Common myeloid progenitor, CD34-positive (primary cell): ENCODE results near the gene C11orf21.
A peak's percentile ranks its signal among the peaks of the same experiment; 100 is the strongest.

Experiments
- CTCF ChIA-PET: fragments of 350-600 bp; sonication (Branson Sonifier 250); formaldehyde crosslinking; loops from one replicate; lab custom pipeline; 2021; ENCODE audit warnings: antibody characterized with exemption; lab: Charles Lee
- POLR2A ChIA-PET: fragments of 350-600 bp; sonication (Branson Sonifier 250); formaldehyde crosslinking; loops from one replicate; lab custom pipeline; 2021; ENCODE audit warnings: antibody characterized with exemption; lab: Charles Lee
- DNase-seq, 3 donors: peaks; one replicate each; pipeline versions ENCODE4 v3.0.0 to v3.0.0-alpha.2; 2013
- H3K27ac ChIP-seq, 2 experiments: 1 replicate in 1 of 2; 2 replicates in 1 of 2; pipeline ENCODE4 v1.7.0; 2013; ENCODE audit warnings: inconsistent platforms in 2 of 2, low read length in 2 of 2, mild to moderate bottlenecking in 2 of 2, low read depth in 1 of 2, moderate library complexity in 1 of 2; ENCODE audit not compliant: severe bottlenecking in 2 of 2, insufficient read depth in 1 of 2, poor library complexity in 1 of 2
- H3K27me3 ChIP-seq, 5 experiments: replicated peaks in 2 of 5; 1 replicate in 3 of 5; 2 replicates in 2 of 5; pipeline versions ENCODE4 v1.6.1 to v1.7.0; 2013; ENCODE audit warnings: low read length in 4 of 5, mild to moderate bottlenecking in 2 of 5, moderate library complexity in 2 of 5, inconsistent platforms in 1 of 5; ENCODE audit not compliant: insufficient read depth in 5 of 5, control insufficient read depth in 4 of 5
- H3K36me3 ChIP-seq, 4 experiments: 1 replicate in 2 of 4; 2 replicates in 2 of 4; pipeline versions ENCODE4 v1.6.1 to v1.7.0; 2013; ENCODE audit warnings: low read length in 3 of 4, control low read depth in 1 of 4, mild to moderate bottlenecking in 1 of 4; ENCODE audit not compliant: control insufficient read depth in 4 of 4, insufficient read depth in 4 of 4
- H3K4me1 ChIP-seq, 4 experiments: 1 replicate in 3 of 4; 2 replicates in 1 of 4; pipeline versions ENCODE4 v1.6.1 to v1.7.1; 2013; ENCODE audit warnings: low read length in 3 of 4, mild to moderate bottlenecking in 3 of 4, control low read depth in 1 of 4, inconsistent platforms in 1 of 4, moderate library complexity in 1 of 4; ENCODE audit not compliant: control insufficient read depth in 4 of 4, insufficient read depth in 4 of 4; ENCODE audit errors: control extremely low read depth in 1 of 4
- H3K4me3 ChIP-seq, 7 experiments: 1 replicate in 4 of 7; 2 replicates in 3 of 7; pipeline versions ENCODE4 v1.5.1 to v1.7.0; 2013; ENCODE audit warnings: mild to moderate bottlenecking in 7 of 7, low read length in 6 of 7, moderate library complexity in 6 of 7, inconsistent platforms in 2 of 7, low read depth in 2 of 7, control low read depth in 1 of 7; ENCODE audit not compliant: insufficient read depth in 4 of 7, control insufficient read depth in 1 of 7; ENCODE audit errors: extremely low read depth in 1 of 7
- H3K9me3 ChIP-seq, 5 experiments: 1 replicate in 4 of 5; 2 replicates in 1 of 5; pipeline versions ENCODE4 v1.6.1 to v1.7.1; 2013; ENCODE audit warnings: low read length in 4 of 5, mild to moderate bottlenecking in 2 of 5, inconsistent platforms in 1 of 5, low read depth in 1 of 5, moderate library complexity in 1 of 5; ENCODE audit not compliant: control insufficient read depth in 4 of 5, insufficient read depth in 2 of 5; ENCODE audit errors: control extremely low read depth in 1 of 5
- WGBS: methylation state at CpG from one replicate; pipeline ENCODE4 v1.1.5; 2013; ENCODE audit not compliant: insufficient coverage; 5-methylcytosine and 5-hydroxymethylcytosine counted together

C11orf21 gene

GRCh38 chr11:2302306-2302895, 683 bp upstream of the C11orf21 start:
- WGBS: under 1% methylated on average over 14 of the region's 16 CpGs
- H3K27me3 ChIP-seq: no peaks in the 10 kb centered on the region
- H3K4me1 ChIP-seq: peaks cover 7 to 90% (median 86%) of the 10 kb centered on the region in 4 experiments
- peak; percentile 47 to 75 (median 55) for DNase-seq
- H3K27ac ChIP-seq: peak overlapping the region; percentile 46 to 79
- no peaks in the 10 kb centered on the region for H3K9me3 ChIP-seq
- H3K36me3 ChIP-seq: peaks cover 0 to 37% (median 11%) of the 10 kb centered on the region in 4 experiments
- POLR2A ChIA-PET: interaction anchor here (1.3 kb wide), 2 partner anchors 76 to 98 kb away, joined by 3 to 7 read pairs; partner anchors contain the start of gene TSSC4
- peak overlapping the region; percentile 40 to 95 (median 74) for H3K4me3 ChIP-seq
- CTCF ChIA-PET: interaction anchor here (0.8 to 12.2 kb wide), 11 partner anchors 9 to 231 kb away, joined by 3 to 220 read pairs (median 4); partner anchors contain the start of gene TSSC4

GRCh38 chr11:2300936-2301630, 635 bp downstream of the C11orf21 start:
- Histone ChIP-seq H3K4me3 (peak overlapping the region; percentile 32 to 95 (median 74)), H3K9me3 (no peaks in the 10 kb centered on the region), H3K4me1 (peaks cover 7 to 82% (median 77%) of the 10 kb centered on the region in 4 experiments), H3K27me3 (no peaks in the 10 kb centered on the region), H3K27ac (peak overlapping the region; percentile 46 to 79), H3K36me3 (peaks cover 3 to 46% (median 20%) of the 10 kb centered on the region in 4 experiments)
- POLR2A ChIA-PET: interaction anchor here (0.7 kb wide), 1 partner anchor 31 kb away, joined by 4 read pairs; the partner anchor contains the start of gene ASCL2
- CTCF ChIA-PET: interaction anchor here (1.1 to 12.2 kb wide), 9 partner anchors 10 to 232 kb away, joined by 3 to 220 read pairs (median 6); partner anchors contain the start of gene TSSC4
- WGBS: 0% methylated on average over 20 of the region's 24 CpGs
- peak; percentile 41 to 72 (median 57) for DNase-seq

- H3K4me3 ChIP-seq: peak overlapping the region; percentile 32 to 95 (median 74)
- DNase-seq: peak; percentile 61 to 90 (median 86)
- no peaks in the 10 kb centered on the region for H3K9me3 ChIP-seq
- POLR2A ChIA-PET: interaction anchor here (0.7 kb wide), 1 partner anchor 30 kb away, joined by 4 read pairs; the partner anchor contains the start of gene ASCL2
- peak overlapping the region in 1 of 2 experiments; percentile 79 for H3K27ac ChIP-seq
- CTCF ChIA-PET: interaction anchor here (0.7 to 12.2 kb wide), 11 partner anchors 12 to 233 kb away, joined by 3 to 220 read pairs (median 7); partner anchors contain the start of gene TSSC4
- 2% methylated on average over 11 of the region's 19 CpGs for WGBS
- no peaks in the 10 kb centered on the region for H3K27me3 ChIP-seq
- H3K36me3 ChIP-seq: peaks cover 3 to 47% (median 21%) of the 10 kb centered on the region in 4 experiments
- H3K4me1 ChIP-seq: peaks cover 3 to 76% (median 70%) of the 10 kb centered on the region in 4 experiments
These were observed 1.3 kb downstream of the C11orf21 start for GRCh38 chr11:2300290-2300935.

- H3K9me3 ChIP-seq: no peaks in the 10 kb centered on the region
- POLR2A ChIA-PET: interaction anchor here (0.6 to 0.7 kb wide), 2 partner anchors 479 to 661 kb away, joined by 3 to 4 read pairs; no protein-coding TSS in a partner anchor
- peaks cover 3 to 69% (median 63%) of the 10 kb centered on the region in 4 experiments for H3K4me1 ChIP-seq
- H3K27ac ChIP-seq: no peak overlapping the region
- peak overlapping the region in 5 of 7 experiments; percentile 1 to 52 (median 29) for H3K4me3 ChIP-seq
- WGBS: no CpG with 5 or more reads among the region's 10 CpGs
- no peaks in the 10 kb centered on the region for H3K27me3 ChIP-seq
- no peak for DNase-seq
- CTCF ChIA-PET: interaction anchor here (0.6 to 7.4 kb wide), 13 partner anchors 9 to 507 kb away, joined by 3 to 50 read pairs (median 4); partner anchors contain the start of gene CD81
- H3K36me3 ChIP-seq: peaks cover 3 to 43% (median 23%) of the 10 kb centered on the region in 4 experiments
These were observed 1.9 kb downstream of the C11orf21 start for GRCh38 chr11:2299773-2300172.

GRCh38 chr11:2298795-2299761, 2.6 kb downstream of the C11orf21 start:
- no peaks in the 10 kb centered on the region for H3K27me3 ChIP-seq
- WGBS: 65% methylated on average over 12 of the region's 18 CpGs
- peaks cover 3 to 68% (median 58%) of the 10 kb centered on the region in 4 experiments for H3K4me1 ChIP-seq
- H3K9me3 ChIP-seq: no peaks in the 10 kb centered on the region
- peak overlapping the region in 1 of 2 experiments; percentile 25 for H3K27ac ChIP-seq
- peak overlapping the region in 5 of 7 experiments; percentile 1 to 52 (median 29) for H3K4me3 ChIP-seq
- peak; percentile 31 to 46 (median 38) for DNase-seq
- ChIA-PET POLR2A (interaction anchor here (0.6 to 0.7 kb wide), 2 partner anchors 480 to 660 kb away, joined by 3 to 4 read pairs; no protein-coding TSS in a partner anchor), CTCF (interaction anchor here (0.6 to 7.4 kb wide), 17 partner anchors 10 to 506 kb away, joined by 3 to 50 read pairs (median 4); partner anchors contain the start of genes CD81 and TSSC4)
- peaks cover 3 to 43% (median 23%) of the 10 kb centered on the region in 4 experiments for H3K36me3 ChIP-seq
